ENCODE results near the gene CORIN.

- TF ChIP-seq CTCF (IDR thresholded peaks at IDR 0.05; ENCODE audit: insufficient read depth, low read length, poor library complexity, severe bottlenecking) (no peak), EZH2phosphoT487 (conservative IDR thresholded peaks at IDR 0.05; ENCODE audit: low read length) (no peak)
These were observed 10.4 kb downstream of the CORIN start for GRCh38 chr4:47827343-47828047.
